ENCODE measurements around the gene FGR.

DNA sequence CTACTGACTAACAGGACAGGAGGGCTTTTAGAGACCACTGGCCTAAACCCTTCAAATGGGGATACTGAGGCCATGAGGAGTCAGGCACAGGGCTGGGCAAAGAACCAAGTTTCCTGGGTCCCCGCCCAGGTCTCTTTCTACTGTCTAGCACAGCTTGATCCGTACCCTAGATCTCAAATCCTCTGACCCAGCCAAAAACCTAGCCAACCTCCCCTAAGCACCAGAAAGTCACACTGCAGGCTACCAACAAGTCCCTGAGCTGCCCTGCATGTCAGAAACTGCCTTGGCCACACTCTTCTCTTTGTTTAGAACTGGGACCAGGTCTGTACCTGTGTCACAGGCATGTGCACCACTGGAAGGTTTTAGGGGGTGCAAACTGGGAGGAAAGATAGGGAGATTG lies 64.6 kb downstream of the FGR start:
- TF ChIP-seq, protein P1, sequence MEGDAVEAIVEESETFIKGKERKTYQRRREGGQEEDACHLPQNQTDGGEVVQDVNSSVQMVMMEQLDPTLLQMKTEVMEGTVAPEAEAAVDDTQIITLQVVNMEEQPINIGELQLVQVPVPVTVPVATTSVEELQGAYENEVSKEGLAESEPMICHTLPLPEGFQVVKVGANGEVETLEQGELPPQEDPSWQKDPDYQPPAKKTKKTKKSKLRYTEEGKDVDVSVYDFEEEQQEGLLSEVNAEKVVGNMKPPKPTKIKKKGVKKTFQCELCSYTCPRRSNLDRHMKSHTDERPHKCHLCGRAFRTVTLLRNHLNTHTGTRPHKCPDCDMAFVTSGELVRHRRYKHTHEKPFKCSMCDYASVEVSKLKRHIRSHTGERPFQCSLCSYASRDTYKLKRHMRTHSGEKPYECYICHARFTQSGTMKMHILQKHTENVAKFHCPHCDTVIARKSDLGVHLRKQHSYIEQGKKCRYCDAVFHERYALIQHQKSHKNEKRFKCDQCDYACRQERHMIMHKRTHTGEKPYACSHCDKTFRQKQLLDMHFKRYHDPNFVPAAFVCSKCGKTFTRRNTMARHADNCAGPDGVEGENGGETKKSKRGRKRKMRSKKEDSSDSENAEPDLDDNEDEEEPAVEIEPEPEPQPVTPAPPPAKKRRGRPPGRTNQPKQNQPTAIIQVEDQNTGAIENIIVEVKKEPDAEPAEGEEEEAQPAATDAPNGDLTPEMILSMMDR (IDR thresholded peaks at IDR 0.05): no peak
- TF ChIP-seq POLR2AphosphoS5 (IDR thresholded peaks at IDR 0.05): no peak
